ENCODE data around the gene CDC5L.

GRCh38 chr6:44495036-44495901 lies 107.8 kb downstream of the CDC5L start:
- TF ChIP-seq POLR2A (IDR thresholded peaks at IDR 0.05), result no peak
- TF ChIP-seq CTCF (IDR thresholded peaks at IDR 0.05), result no peak
